ENCODE data around the gene IFITM5.
"Not testable (repeated sequence)": the region's sequence is repeated elsewhere in the genome, so short reads cannot be mapped to it uniquely, and the experiment has no call there.

The IFITM5 gene

DNA sequence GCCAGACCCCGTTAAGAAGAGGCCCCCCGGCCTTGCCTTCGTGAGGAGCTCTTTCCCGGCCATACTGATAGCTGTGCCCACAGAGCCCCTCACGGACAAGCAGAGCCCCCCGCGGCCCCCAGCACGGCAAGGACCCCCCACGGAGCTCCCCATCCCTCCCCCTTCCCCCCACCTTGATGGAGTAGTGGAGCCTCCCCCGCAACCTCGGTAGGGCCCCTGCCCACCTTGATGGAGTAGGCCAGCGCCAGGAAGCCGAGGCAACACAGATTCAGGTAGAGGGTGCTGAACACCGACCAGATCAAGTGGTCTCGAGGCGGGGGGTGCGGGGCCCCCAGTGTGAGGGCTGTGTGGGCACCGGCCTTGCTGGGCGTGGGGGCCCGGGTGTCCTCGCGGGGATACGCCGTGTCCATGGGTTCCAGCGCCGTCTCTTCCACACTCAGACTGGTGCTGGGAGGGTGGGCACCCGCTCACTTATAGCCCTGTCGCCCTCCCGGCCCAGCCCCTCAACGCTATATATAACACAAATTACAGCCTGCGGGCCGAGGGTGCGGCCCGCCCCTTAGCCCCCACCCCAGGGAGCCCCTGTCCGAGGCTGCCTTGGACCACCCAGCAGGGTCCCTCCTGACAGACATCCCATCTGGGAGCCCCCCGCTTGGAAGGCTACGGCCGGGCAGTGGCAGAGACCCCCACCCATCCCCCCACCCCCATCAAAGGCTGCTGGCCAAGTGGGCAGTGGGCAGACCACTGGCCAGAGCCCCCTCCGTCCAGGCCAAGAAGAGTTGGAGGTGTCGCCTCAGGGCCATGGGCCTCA, at the start of gene IFITM5:
Gene IFITM5 (minus strand): TSS at position 446 of the 811 bp plus-strand sequence. CDS start 36 bp downstream, at position 410.
- Histone ChIP-seq H3K4me1 (ENCODE audit: insufficient read depth, low read length) (peaks cover 10% of the 10 kb centered on the region), H3K4me3 (ENCODE audit: low read length) (no peak within 1 kb of the TSS), H2AFZ (ENCODE audit: low read depth, low read length) (no peak within 1 kb of the TSS), H3K27me3 (ENCODE audit: insufficient read depth, low read length) (no peaks in the 10 kb centered on the region), H3K36me3 (ENCODE audit: insufficient read depth, low read length) (no peaks in the 10 kb centered on the region), H3K9me3 (ENCODE audit: low read length) (no peaks in the 10 kb centered on the region)

DNA sequence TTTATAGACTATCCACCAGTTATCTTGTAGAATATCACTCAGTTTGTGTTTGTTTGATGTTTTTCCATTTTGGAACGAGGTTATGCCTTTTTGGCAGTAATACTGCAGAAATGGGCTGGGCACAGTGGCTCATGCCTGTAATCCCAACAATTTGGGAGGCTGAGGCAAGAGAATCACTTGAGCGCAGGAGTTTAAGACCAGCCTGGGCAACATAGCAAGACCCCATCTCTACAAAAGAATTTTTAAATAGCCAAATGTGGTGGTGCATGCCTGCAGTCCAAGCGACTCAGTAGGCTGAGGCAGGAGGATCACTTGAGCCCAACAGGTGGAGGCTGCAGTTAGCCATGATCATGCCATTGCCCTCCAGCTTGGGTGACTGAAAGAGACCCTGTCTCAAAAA, 47.2 kb upstream of the IFITM5 start:
- no peaks in the 10 kb centered on the region for H3K27me3 ChIP-seq (ENCODE audit: insufficient read depth, low read length)
- H3K4me1 ChIP-seq (ENCODE audit: insufficient read depth, low read length), result peaks cover 10% of the 10 kb centered on the region
- H3K4me3 ChIP-seq (ENCODE audit: low read length), result no peak overlapping the region
- H3K36me3 ChIP-seq (ENCODE audit: insufficient read depth, low read length), result no peaks in the 10 kb centered on the region
- no peaks in the 10 kb centered on the region for H3K9me3 ChIP-seq (ENCODE audit: low read length)
- H2AFZ ChIP-seq (ENCODE audit: low read depth, low read length), result no peak overlapping the region

DNA sequence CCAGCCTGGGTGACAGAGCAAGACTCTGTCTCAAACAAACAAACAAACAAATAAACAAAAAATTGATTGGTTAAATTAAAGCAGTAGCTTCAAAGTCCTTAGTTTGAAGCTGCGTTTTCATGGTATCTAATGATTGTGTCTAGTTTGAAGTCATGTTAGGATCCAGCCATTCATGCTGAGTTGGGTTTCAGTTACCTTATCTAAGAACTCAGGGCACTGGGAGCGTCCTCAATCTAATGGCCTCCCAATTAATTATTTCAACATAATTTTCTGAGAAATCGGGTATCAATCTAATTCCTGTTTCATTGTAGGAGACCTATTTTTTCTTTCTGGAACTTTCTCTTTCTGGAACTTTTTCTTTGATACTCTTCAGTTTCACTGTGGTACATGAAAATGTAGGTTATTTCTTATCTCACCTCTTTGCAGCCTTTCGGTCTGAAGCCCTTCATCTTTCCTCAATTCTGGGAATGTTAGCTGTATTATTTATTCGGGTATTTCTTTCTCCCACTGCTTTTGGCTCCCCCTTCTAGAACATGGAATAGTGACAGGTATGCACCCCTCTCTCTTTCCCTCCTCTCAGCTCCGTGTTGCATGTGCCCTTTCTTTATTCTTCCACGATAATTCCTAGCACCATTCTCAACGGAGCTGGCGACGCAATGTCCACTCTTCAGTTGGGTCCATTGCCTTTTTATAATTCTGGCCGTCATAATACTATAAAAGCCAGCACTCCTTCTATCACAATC, 45.7 kb upstream of the IFITM5 start:
- H3K36me3 ChIP-seq (ENCODE audit: insufficient read depth, low read length), result no peaks in the 10 kb centered on the region
- H3K4me1 ChIP-seq (ENCODE audit: insufficient read depth, low read length), result peaks cover 17% of the 10 kb centered on the region
- H3K27me3 ChIP-seq (ENCODE audit: insufficient read depth, low read length), result no peaks in the 10 kb centered on the region
- H3K9me3 ChIP-seq (ENCODE audit: low read length), result no peaks in the 10 kb centered on the region
- H2AFZ ChIP-seq (ENCODE audit: low read depth, low read length), result no peak overlapping the region
- no peak overlapping the region for H3K4me3 ChIP-seq (ENCODE audit: low read length)

DNA sequence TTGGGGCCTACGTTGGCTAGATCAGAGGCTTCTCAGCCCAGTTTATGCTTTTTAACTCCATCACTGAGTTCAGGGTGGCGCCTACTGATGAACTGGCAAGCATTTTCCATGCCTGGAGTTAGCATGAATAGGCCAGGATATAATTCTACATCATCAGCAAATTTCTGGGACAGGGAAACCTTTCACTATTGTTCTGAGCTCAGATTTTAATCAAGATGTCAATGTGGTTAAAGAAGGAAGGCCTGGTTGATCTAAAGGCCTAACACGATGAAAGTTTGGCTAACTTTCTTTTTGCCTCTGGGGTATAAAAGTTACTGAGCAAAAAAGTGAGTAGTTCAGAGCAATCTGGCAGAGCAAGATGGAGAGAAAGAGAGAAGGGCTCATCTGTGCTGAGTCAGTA, 43.0 kb upstream of the IFITM5 start:
- H3K4me1 ChIP-seq (ENCODE audit: insufficient read depth, low read length), result peaks cover 17% of the 10 kb centered on the region
- H2AFZ ChIP-seq (ENCODE audit: low read depth, low read length), result peak overlapping the region; percentile 44
- no peak overlapping the region for H3K4me3 ChIP-seq (ENCODE audit: low read length)
- no peaks in the 10 kb centered on the region for H3K36me3 ChIP-seq (ENCODE audit: insufficient read depth, low read length)
- no peaks in the 10 kb centered on the region for H3K27me3 ChIP-seq (ENCODE audit: insufficient read depth, low read length)
- no peaks in the 10 kb centered on the region for H3K9me3 ChIP-seq (ENCODE audit: low read length)

DNA sequence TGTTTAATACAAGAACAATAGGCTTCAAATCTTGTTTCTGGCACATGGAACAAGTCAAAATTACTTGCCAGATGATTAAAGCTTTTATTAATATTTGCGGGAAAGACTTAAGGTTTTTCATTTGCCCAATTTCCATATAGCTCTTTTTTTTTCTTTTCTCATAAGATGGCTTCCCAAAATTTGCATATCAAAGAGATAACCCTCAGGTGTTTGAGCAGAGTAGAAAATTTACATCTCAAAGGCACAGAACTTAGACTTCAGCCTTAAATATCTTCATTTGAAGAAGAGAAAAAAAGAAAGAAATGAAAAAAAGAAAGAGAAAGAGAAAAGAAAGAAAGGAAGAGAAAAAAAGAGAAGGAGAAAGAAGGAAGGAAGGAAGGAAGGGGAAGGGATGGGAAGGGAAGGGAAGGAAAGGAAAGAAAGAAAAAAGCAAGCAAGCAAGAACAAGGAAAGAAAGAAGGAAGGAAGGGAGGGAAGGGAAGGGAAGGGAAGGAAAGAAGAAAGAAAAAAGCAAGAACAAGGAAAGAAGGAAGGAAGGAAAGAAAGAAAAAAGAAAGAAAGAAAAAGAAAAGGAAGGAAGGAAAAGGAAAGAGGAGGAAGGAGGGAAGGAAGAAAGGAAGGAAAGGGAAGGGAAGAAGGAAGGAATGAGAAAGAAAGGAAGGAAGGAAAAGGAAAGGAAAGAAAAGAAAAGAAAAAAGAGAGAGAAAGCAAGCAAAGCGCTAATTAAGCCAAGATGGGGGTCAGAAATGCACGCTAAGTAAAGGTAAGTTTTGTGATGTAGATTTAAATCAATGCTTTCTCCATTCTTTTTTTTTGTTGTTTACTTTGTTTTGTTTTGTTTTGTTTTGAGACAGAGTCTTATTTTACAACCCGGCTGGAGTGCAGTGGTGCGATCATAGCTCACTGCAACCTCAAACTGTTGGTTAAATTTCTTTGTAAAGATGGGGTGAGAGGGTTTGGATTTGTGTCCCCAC, 41.5 kb upstream of the IFITM5 start:
- Histone ChIP-seq H3K4me3 (ENCODE audit: low read length) (no peak overlapping the region), H3K4me1 (ENCODE audit: insufficient read depth, low read length) (peaks cover 28% of the 10 kb centered on the region), H3K9me3 (ENCODE audit: low read length) (no peaks in the 10 kb centered on the region), H2AFZ (ENCODE audit: low read depth, low read length) (peak overlapping the region; percentile 29), H3K36me3 (ENCODE audit: insufficient read depth, low read length) (no peaks in the 10 kb centered on the region), H3K27me3 (ENCODE audit: insufficient read depth, low read length) (no peaks in the 10 kb centered on the region)

DNA sequence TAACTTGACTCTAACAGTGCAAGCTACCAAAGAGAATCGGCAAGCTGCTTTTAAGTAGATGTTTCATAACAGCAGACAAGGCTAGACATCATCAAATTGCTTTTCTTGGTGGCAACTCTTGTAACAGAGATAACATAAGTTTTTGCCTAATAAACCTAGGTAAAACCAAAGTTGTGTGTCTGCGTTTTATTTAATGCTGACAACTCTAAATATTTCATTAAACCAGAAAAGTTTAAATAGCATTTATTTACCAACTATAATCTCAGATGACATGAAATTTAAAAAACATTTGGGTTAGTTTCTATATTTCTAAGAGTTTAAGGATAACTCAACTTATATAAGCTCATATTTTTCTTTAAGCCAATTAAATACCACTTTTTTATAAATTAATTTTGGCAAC, 40.6 kb upstream of the IFITM5 start:
- no peak overlapping the region for H3K4me3 ChIP-seq (ENCODE audit: low read length)
- H3K36me3 ChIP-seq (ENCODE audit: insufficient read depth, low read length), result no peaks in the 10 kb centered on the region
- H3K27me3 ChIP-seq (ENCODE audit: insufficient read depth, low read length), result no peaks in the 10 kb centered on the region

DNA sequence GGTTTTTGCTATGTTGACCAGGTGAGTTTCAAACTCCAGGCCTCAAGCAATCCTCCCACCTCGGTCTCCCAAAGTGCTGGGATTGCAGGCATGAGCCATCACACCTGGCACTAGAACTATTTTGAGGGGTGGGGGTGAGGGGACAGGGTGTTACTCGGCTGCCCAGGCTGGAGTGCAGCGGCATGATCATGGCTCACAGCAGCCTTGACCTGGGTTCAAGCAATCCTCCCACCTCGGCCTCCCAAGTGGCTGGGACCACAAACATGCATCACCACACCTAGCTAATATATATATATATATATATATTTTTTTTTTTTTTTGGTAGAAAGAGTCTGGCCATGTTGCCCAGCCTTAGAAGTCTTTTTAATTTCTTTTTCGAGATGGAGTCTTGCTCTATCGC, 38.4 kb upstream of the IFITM5 start:
- Histone ChIP-seq H3K4me3 (ENCODE audit: low read length) (no peak overlapping the region), H3K9me3 (ENCODE audit: low read length) (peaks cover 5% of the 10 kb centered on the region), H2AFZ (ENCODE audit: low read depth, low read length) (no peak overlapping the region)

More for the DNA sequence above, 40.6 kb upstream of the IFITM5 start:
- Histone ChIP-seq H3K4me1 (ENCODE audit: insufficient read depth, low read length) (peaks cover 37% of the 10 kb centered on the region), H3K9me3 (ENCODE audit: low read length) (no peaks in the 10 kb centered on the region), H2AFZ (ENCODE audit: low read depth, low read length) (no peak overlapping the region)

DNA sequence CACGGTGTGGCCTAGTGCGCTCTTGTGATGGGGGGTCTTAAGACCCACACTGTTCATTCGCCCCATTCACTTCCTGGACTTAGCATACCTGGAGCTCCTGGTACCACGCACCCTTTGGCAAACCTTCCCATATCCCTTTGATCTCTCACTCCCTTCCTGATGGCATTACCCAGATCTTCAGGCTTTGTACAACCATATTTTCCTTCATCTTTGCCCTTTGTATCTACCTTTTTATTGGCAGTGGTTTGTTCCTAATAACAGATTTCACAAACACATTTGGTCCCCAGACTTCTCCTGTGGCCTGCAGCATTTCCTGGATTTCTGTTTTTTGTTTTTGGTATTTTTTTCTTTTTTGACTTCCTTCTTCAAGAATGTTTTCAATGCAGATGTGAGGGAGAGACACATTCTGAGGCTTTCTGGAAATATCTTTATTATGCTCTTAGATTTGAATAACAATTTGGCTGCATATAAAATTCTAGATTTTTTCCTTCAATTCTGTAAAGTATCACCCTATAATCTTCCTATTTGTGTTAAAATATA, 37.4 kb upstream of the IFITM5 start:
- Histone ChIP-seq H2AFZ (ENCODE audit: low read depth, low read length) (no peak overlapping the region), H3K9me3 (ENCODE audit: low read length) (peaks cover 5% of the 10 kb centered on the region), H3K27me3 (ENCODE audit: insufficient read depth, low read length) (no peaks in the 10 kb centered on the region), H3K4me1 (ENCODE audit: insufficient read depth, low read length) (peaks cover 43% of the 10 kb centered on the region), H3K4me3 (ENCODE audit: low read length) (no peak overlapping the region), H3K36me3 (ENCODE audit: insufficient read depth, low read length) (no peaks in the 10 kb centered on the region)

More for the DNA sequence above, 38.4 kb upstream of the IFITM5 start:
- Histone ChIP-seq H3K36me3 (ENCODE audit: insufficient read depth, low read length) (no peaks in the 10 kb centered on the region), H3K27me3 (ENCODE audit: insufficient read depth, low read length) (no peaks in the 10 kb centered on the region), H3K4me1 (ENCODE audit: insufficient read depth, low read length) (peaks cover 51% of the 10 kb centered on the region)

DNA sequence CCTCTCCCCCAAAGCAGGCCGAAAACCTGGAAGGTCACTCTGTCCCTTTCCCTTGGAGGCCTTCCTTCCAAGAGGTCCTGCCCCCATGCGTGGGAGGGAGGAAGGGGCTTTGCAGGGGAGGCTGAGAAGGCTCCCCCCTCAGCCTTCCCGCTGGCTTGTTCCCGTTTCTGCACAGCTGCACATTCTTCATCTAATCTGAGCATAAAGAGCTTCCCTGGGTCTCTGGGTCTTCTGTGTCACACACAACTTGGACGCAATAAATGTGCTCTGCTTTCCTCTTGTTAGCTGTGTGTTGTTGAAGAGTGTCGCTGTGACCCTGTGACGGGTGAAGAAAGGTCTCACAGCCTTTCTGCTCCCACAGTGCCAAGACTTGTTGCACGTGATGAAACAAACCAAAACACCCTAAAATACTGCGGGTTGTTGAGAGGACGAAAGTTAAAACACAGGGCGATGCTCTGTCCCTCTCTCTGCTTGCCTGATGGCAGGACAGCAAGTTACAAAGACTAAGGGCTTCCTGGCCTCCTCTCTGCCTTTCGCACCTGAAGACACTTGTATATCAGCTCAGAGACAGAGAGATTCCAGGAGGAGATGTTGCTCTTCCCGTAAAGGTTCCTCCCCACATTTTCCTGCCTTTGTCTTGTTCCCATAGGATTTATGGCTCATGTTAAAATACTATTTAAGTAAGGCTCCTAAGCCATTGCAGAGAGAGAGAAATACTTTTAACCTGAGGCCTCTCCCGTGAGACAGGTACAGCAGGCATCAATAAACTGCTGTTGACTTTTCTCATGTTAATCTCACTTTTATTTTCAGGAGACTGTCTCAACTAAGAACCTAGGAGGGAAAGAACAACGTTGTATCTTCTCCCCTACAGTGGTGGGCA, 36.7 kb upstream of the IFITM5 start:
- Histone ChIP-seq H2AFZ (ENCODE audit: low read depth, low read length) (no peak overlapping the region), H3K9me3 (ENCODE audit: low read length) (peaks cover 9% of the 10 kb centered on the region), H3K4me3 (ENCODE audit: low read length) (peak overlapping the region; percentile 3), H3K27me3 (ENCODE audit: insufficient read depth, low read length) (no peaks in the 10 kb centered on the region), H3K36me3 (ENCODE audit: insufficient read depth, low read length) (no peaks in the 10 kb centered on the region), H3K4me1 (ENCODE audit: insufficient read depth, low read length) (peaks cover 37% of the 10 kb centered on the region)

DNA sequence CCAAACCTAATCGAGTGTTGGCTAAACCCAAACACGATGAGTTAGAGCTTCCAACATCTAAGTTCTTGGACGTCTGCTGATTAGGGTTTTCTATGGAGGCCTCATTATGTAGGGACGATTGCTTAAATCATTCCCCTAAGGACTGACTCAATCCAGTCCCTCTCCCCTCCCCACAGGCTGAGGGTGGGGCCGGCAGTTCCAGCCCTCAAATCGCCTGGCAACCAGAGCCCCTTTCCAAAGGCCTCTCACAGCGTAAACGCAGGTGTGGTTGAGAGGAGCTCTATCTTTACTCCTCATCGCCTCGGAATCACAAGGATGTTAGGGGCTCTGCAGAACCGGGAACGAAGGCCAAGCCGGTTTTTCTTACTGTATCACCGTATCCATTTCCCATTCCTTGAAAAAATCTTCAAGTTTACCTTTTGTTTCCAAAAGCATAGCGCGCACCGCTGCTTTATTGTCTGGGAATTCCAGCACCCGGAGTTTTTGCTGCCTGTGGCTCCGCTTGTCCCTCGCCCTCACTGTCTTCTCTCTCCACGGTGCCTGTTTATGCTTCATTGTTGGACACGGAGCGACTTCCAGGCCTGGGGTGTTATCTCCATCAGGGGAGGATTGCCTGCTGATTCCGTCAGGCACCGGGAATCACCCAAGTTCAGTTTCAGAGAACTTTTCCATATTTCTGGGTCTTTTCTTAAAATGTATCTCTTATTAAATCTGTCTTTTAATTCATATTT, 35.1 kb upstream of the IFITM5 start:
- peak overlapping the region; percentile 50 for H2AFZ ChIP-seq (ENCODE audit: low read depth, low read length)
- H3K27me3 ChIP-seq (ENCODE audit: insufficient read depth, low read length), result no peaks in the 10 kb centered on the region
- H3K4me3 ChIP-seq (ENCODE audit: low read length), result peak overlapping the region; percentile 26
- peaks cover 34% of the 10 kb centered on the region for H3K4me1 ChIP-seq (ENCODE audit: insufficient read depth, low read length)
- H3K36me3 ChIP-seq (ENCODE audit: insufficient read depth, low read length), result no peaks in the 10 kb centered on the region
- peaks cover 9% of the 10 kb centered on the region for H3K9me3 ChIP-seq (ENCODE audit: low read length)

DNA sequence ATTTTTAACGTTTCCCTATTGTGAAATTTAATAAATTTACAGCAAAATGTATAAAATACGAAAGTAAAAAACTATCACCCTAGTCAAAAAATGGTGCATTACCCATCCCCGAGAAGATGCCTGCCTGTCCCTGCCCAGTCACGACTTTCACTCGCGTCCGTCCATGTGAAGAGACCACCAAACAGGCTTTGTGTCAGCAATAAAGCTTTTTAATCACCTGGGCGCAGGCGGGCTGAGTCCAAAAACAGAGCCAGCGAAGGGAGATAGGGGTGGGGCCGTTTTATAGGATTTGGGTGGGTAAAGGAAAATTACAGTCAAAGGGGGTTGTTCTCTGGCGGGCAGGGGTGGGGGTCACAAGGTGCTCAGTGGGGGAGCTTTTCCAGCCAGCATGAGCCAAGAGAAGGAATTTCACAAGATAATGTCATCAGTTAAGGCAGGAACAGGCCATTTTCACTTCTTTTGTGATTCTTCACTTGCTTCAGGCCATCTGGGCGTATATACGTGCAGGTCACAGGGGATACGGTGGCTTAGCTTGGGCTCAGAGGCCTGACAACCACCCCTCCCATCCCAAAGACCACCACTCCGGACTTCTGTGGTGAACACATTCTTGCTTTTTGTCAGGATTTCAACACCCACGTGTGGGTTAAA, 34.4 kb upstream of the IFITM5 start:
- Histone ChIP-seq H3K4me3 (ENCODE audit: low read length) (peak overlapping the region; percentile 16), H2AFZ (ENCODE audit: low read depth, low read length) (peak overlapping the region; percentile 50), H3K4me1 (ENCODE audit: insufficient read depth, low read length) (peaks cover 34% of the 10 kb centered on the region)
- not testable (repeated sequence) for H3K36me3 ChIP-seq (ENCODE audit: insufficient read depth, low read length); H3K9me3 ChIP-seq (ENCODE audit: low read length); H3K27me3 ChIP-seq (ENCODE audit: insufficient read depth, low read length)

All from neuron (in vitro differentiated cells).